ENCODE data around the gene TTLL11. TPM values are rescaled to one million over a fixed set of nuclear protein-coding genes. Genes with fewer than 3 reads are reported as not detected.

The TTLL11 gene
- total RNA-seq, 4 donors from 2014 or later: 9.8 to 18.6 (median 15.6) TPM

GRCh38 chr9:121784731-121785411 is 308.2 kb downstream of the TTLL11 start:
- H3K27ac ChIP-seq: peak overlapping the region in 2 of 4 donors; percentile 25 to 67
- no peak for DNase-seq (ENCODE audit: low spot score in 2 of 2)
- 49 to 52% methylated on average over 13 to 17 of the region's 17 CpGs for WGBS, 2 donors
- no peaks in the 10 kb centered on the region for H3K27me3 ChIP-seq
- H3K36me3 ChIP-seq: peaks cover 0 to 69% (median 5%) of the 10 kb centered on the region in 3 donors
- peak in 1 of 5 experiments; percentile 9 for TF ChIP-seq CTCF (IDR thresholded peaks at IDR 0.05)
- no peak for TF ChIP-seq POLR2A (IDR thresholded peaks at IDR 0.05)
- no peaks in the 10 kb centered on the region for H3K9me3 ChIP-seq
- H3K4me3 ChIP-seq: no peak overlapping the region
- peaks cover 0 to 30% (median 3%) of the 10 kb centered on the region in 4 donors for H3K4me1 ChIP-seq

- DNase-seq (ENCODE audit: low spot score in 2 of 2): no peak
- TF ChIP-seq CTCF (IDR thresholded peaks at IDR 0.05) (no peak), EP300 (IDR thresholded peaks at IDR 0.05) (no peak), POLR2A (IDR thresholded peaks at IDR 0.05) (no peak)
- H3K27me3 ChIP-seq: no peaks in the 10 kb centered on the region
- peak overlapping the region in 3 of 4 donors; percentile 25 to 67 (median 34) for H3K27ac ChIP-seq
- peaks cover 0 to 41% (median 5%) of the 10 kb centered on the region in 4 donors for H3K4me1 ChIP-seq
- peaks cover 0 to 69% (median 5%) of the 10 kb centered on the region in 3 donors for H3K36me3 ChIP-seq
- WGBS, 2 donors: 66 to 75% methylated on average over 23 to 25 of the region's 26 CpGs
- no peaks in the 10 kb centered on the region for H3K9me3 ChIP-seq
- H3K4me3 ChIP-seq: no peak overlapping the region
These were observed 309.3 kb downstream of the TTLL11 start for GRCh38 chr9:121783521-121784507.

GRCh38 chr9:121783111-121783510 is 310.0 kb downstream of the TTLL11 start:
- Histone ChIP-seq H3K4me3 (no peak overlapping the region), H3K36me3 (peaks cover 0 to 75% (median 5%) of the 10 kb centered on the region in 3 donors), H3K27me3 (no peaks in the 10 kb centered on the region), H3K9me3 (peaks cover 0 to 4% (median under 1%) of the 10 kb centered on the region in 4 donors), H3K27ac (peak overlapping the region in 2 of 4 donors; percentile 17 to 25), H3K4me1 (peaks cover 0 to 48% (median 8%) of the 10 kb centered on the region in 4 donors)
- WGBS, 2 donors: 85 to 94% methylated on average over 2 of the region's 2 CpGs
- no peak for DNase-seq (ENCODE audit: low spot score in 2 of 2)
- TF ChIP-seq CTCF (IDR thresholded peaks at IDR 0.05) (no peak), POLR2A (IDR thresholded peaks at IDR 0.05) (no peak), EP300 (IDR thresholded peaks at IDR 0.05) (no peak)

GRCh38 chr9:121782514-121783110 is 310.5 kb downstream of the TTLL11 start:
- Histone ChIP-seq H3K27me3 (no peaks in the 10 kb centered on the region), H3K9me3 (peaks cover 0 to 6% (median 2%) of the 10 kb centered on the region in 4 donors), H3K36me3 (peaks cover 0 to 80% (median 5%) of the 10 kb centered on the region in 3 donors), H3K27ac (peak overlapping the region in 2 of 4 donors; percentile 17 to 25), H3K4me3 (no peak overlapping the region), H3K4me1 (peaks cover 0 to 51% (median 8%) of the 10 kb centered on the region in 4 donors)
- DNase-seq (ENCODE audit: low spot score in 2 of 2): no peak
- TF ChIP-seq POLR2A (IDR thresholded peaks at IDR 0.05) (no peak), CTCF (IDR thresholded peaks at IDR 0.05) (no peak), EP300 (IDR thresholded peaks at IDR 0.05) (no peak)
- 88 to 90% methylated on average over 12 to 14 of the region's 17 CpGs for WGBS, 2 donors

Measured in tibial nerve (tissue), 4 donors.